Astrocyte of the spinal cord (primary cell): ENCODE results near the gene PKMYT1.

Experiments used
- DNase-seq: peaks from one replicate; pipeline ENCODE4 v3.0.0; 2011; ENCODE audit warnings: low read depth, low spot score
- H3K4me3 ChIP-seq: 2 replicates; pipeline ENCODE4 v1.5.1; 2011; ENCODE audit warnings: low read depth, mild to moderate bottlenecking, low read length, moderate library complexity
- CTCF ChIP-seq: IDR thresholded peaks from 2 replicates; pipeline ENCODE4 v1.5.1; 2012; ENCODE audit warnings: low read depth, mild to moderate bottlenecking, low read length, inconsistent platforms
- in situ Hi-C: cut with HindIII; loops from 2 replicates; pipeline ENCODE4 v1.10.0; 2017; ENCODE audit warnings: low sequenced_read_pairs

Gene PKMYT1

GRCh38 chr16:2971985-2972784, 8.1 kb downstream of the PKMYT1 start:
- in situ Hi-C loops, result no loop called here
- no peak for DNase-seq
- no peak for TF ChIP-seq CTCF
- H3K4me3 ChIP-seq, result no peak overlapping the region

GRCh38 chr16:2971134-2971984, 8.9 kb downstream of the PKMYT1 start:
- in situ Hi-C loops, result no loop called here
- no peak for TF ChIP-seq CTCF
- no peak overlapping the region for H3K4me3 ChIP-seq
- no peak for DNase-seq

- no peak overlapping the region for H3K4me3 ChIP-seq
- TF ChIP-seq CTCF, result no peak
- in situ Hi-C loops, result no loop called here
- no peak for DNase-seq
Measured at GRCh38 chr16:2970563-2970962, 9.7 kb downstream of the PKMYT1 start.

- DNase-seq, result peak; percentile 33
- peak; percentile 49 for TF ChIP-seq CTCF
- peak overlapping the region; percentile 47 for H3K4me3 ChIP-seq
- in situ Hi-C loops, result no loop called here
Measured at GRCh38 chr16:2969545-2970521, 10.4 kb downstream of the PKMYT1 start.

- TF ChIP-seq CTCF, result no peak
- H3K4me3 ChIP-seq, result peak within 1 kb of the TSS; percentile 47
- in situ Hi-C loops, result no loop called here
- peak; percentile 85 for DNase-seq
Measured at GRCh38 chr16:2968738-2969544, 11.3 kb downstream of the PKMYT1 start, which contains the start of gene PAQR4. Gene PAQR4 (plus strand): TSS chr16:2969348. CDS start chr16:2969675, 327 bp downstream.
